HG02973 (cell line): ENCODE results near the gene TSHZ1.

Experiments used
- ATAC-seq: cut with Tn5 transposase; IDR thresholded peaks from one replicate; pipeline ENCODE4 v1.9.1; 2021; ENCODE audit warnings: moderate library complexity; ENCODE audit not compliant: unreplicated experiment

The TSHZ1 gene

DNA sequence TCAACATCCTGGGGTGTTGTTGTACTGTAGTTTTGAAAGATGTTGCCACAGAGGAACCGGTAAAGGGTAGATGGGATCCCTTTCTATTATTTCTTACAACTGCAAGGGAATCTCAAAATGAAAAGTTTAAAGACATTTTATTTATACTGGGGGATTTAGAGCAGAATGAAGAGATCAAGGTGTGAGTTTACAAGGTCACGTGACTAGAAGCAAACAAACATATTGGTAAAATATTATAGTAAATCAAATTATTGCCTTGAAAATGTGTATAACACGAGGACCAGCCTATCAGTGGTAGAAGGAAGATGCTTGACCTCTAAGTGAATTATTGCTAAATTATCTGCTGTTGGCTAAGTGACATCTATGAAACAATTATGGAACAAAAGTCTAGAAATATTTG, 119.7 kb downstream of the TSHZ1 start:
- ATAC-seq = no peak

DNA sequence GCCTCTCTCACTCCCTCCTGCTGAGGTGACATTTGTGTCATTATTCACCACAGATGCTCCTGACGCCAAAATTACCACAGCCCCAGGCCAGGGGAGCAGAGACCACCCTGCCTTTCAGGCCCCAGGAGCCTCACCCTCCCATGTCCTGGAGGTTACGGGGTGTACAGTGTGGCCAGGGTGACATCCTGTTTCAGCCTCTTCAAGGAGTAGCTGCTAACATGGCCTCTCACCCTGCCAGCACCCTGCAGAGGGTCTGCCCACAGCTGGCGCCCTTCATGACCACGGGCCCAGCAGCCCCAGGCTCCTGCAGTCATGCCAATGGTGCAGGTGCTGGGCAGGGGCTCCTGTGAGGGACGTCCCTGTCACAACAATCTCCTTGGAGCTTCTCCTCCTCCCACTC, 124.3 kb downstream of the TSHZ1 start:
- no peak for ATAC-seq

DNA sequence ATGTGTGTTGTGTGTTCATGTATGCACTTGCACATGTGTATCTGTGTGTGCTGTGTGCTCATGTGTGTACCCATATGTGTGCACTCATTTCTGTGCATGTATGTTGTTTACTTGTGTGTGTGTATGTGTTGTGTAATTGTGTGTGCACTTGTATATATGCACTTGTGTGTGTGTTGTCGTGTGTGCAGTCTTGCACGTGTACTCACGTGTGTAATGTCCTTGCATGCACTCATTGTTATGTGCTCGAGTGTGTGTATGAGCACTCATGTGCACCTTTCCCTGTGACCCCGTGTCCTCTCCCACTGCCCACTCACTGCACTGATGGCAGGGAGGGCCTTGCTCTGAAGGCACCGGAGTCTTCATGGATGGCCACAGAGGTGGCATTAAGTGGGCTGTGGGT, 124.9 kb downstream of the TSHZ1 start:
- ATAC-seq = no peak

DNA sequence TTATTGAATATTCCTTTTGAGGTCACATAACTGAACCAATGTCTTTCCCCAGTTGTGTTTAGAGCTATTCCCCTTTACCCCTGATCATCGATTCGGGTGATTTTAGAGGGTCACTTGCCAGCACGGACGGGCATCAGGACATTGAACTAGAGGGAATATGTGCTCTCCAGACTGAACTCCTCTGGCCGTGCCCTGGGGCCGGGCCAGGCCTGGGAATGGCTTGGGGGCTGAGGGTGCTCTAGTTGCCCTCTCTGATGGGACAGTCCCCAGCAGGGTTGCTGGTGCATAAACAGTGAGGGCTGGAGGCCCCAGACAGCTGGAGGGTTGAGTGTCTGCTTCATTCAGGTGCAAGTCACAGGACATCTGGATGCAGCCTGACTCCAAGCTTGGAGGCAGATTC, 126.2 kb downstream of the TSHZ1 start:
- no peak for ATAC-seq

DNA sequence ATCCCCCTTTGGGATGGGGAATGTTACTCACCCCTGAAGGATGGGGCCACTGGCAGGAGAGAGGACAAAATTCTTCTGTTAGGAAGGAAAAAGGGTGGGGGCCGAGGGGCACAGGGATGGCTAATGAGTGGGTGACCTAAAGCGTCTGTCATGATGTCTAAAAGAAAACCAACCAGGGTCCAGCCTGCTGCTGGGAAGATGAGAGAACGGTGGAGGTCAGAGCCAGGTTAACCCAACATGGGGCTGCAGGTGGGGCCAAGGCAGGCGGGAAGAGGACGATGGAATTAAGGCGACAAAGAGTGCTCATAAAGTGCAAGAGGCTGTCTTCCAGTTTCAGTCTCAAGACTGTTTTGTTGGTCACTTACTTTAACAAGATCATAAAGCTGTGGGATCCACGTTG, 126.8 kb downstream of the TSHZ1 start:
- ATAC-seq = no peak

DNA sequence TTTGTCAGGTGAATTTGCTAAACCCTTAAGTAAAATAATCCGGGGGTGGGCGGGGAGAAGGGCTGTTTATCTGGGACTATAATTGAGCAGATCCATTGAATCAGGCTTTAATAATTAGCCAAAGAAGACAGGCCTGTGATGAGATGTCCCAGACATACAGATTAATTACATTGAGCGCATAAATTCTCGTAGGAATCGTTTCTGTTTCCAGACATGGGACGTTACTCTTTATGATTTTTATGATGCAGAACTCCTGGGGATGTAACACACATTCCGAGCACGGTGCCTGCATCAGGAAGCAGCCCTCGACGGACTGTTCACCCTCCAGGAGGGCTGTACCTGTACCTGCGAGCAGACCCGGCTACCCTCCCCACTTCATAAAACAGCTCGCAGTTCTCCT, 128.0 kb downstream of the TSHZ1 start:
- ATAC-seq = no peak
